Naive B cell (primary cell): Measurements from ENCODE around the gene PIGH. TPM values are rescaled to one million over a fixed set of nuclear protein-coding genes. Genes with fewer than 3 reads are reported as not detected.
"Not testable (repeated sequence)": the region's sequence is repeated elsewhere in the genome, so short reads cannot be mapped to it uniquely, and the experiment has no call there.

Source experiments
- ATAC-seq, 2 donors: fragments of 150-1000 bp; cut with Tn5 transposase; 2 replicates each; pipeline ENCODE4 v1.10.0; 2021; ENCODE audit warnings: low read depth in 2 of 2, mild to moderate bottlenecking in 2 of 2, moderate library complexity in 2 of 2
- DNase-seq: peaks from one replicate; pipeline ENCODE4 v3.0.0; 2022
- H3K27ac Mint-ChIP-seq, 6 donors: one replicate each; pipeline ENCODE4 v1.8.0; 2020 to 2022; ENCODE audit warnings: mild to moderate bottlenecking in 6 of 6, mixed read lengths in 6 of 6, moderate library complexity in 5 of 6, inconsistent platforms in 2 of 6
- H3K27me3 Mint-ChIP-seq, 3 donors: one replicate each; pipeline ENCODE4 v1.8.0; 2021 to 2022; ENCODE audit warnings: mixed read lengths in 3 of 3, mild to moderate bottlenecking in 1 of 3
- H3K36me3 Mint-ChIP-seq, 2 donors: one replicate each; pipeline ENCODE4 v1.8.0; 2020 to 2022; ENCODE audit warnings: mixed read lengths in 2 of 2, inconsistent platforms in 1 of 2, mild to moderate bottlenecking in 1 of 2
- H3K4me1 Mint-ChIP-seq, 3 donors: one replicate each; pipeline ENCODE4 v1.8.0; 2020 to 2022; ENCODE audit warnings: mixed read lengths in 3 of 3, inconsistent platforms in 1 of 3, mild to moderate bottlenecking in 1 of 3, moderate library complexity in 1 of 3
- H3K4me3 Mint-ChIP-seq, 8 donors: one replicate each; pipeline ENCODE4 v1.8.0; 2020 to 2022; ENCODE audit warnings: mild to moderate bottlenecking in 8 of 8, mixed read lengths in 8 of 8, moderate library complexity in 8 of 8, inconsistent platforms in 2 of 8
- H3K9me3 Mint-ChIP-seq, 7 donors: one replicate each; pipeline ENCODE4 v1.8.0; 2020 to 2022; ENCODE audit warnings: mixed read lengths in 7 of 7, mild to moderate bottlenecking in 5 of 7, inconsistent platforms in 2 of 7, moderate library complexity in 1 of 7
- polyA plus RNA-seq, 6 donors: library from polyadenylated mRNA; unstranded; fragments of 300-500 nt; fragmentation: Illumina TruSeq; gene quantifications; one replicate each; pipeline ENCODE4 v1.2.3, GENCODE V29; 2021; ENCODE audit warnings: low read depth in 6 of 6

Gene PIGH
- polyA plus RNA-seq, 6 donors from 2014 or later: 26.2 to 48.4 (median 38.6) TPM

GRCh38 chr14:67595392-67595791 is 4.7 kb downstream of the PIGH start:
- Mint-ChIP-seq H3K36me3 (no peaks in the 10 kb centered on the region), H3K9me3 (no peaks in the 10 kb centered on the region), H3K27ac (no peak overlapping the region), H3K27me3 (no peaks in the 10 kb centered on the region), H3K4me3 (peak overlapping the region in 1 of 8 donors; percentile 5), H3K4me1 (peaks cover 21 to 42% (median 37%) of the 10 kb centered on the region in 3 donors)
- ATAC-seq (no peak), DNase-seq (no peak)

DNA sequence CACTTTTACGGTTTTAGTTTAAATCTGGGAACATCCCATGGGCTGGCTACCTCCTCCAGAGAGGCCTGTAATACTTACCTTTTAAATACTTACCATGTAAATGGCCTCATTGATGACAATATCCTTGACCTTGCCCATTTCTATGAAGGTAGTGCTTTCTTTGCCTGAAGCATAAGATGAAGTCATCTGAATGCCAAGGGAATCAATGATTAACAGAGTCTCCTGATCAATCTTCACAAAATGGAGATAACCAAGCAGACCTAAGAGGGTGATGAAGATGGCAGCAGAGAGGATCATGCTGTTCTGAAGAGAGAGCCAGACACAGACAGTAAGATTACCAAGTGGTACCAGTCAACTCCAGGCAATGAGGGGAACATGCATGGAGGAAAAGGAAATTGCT is 6.4 kb downstream of the PIGH start:
- not testable (repeated sequence) for ATAC-seq, H3K36me3 Mint-ChIP-seq, H3K4me3 Mint-ChIP-seq, H3K9me3 Mint-ChIP-seq, DNase-seq, H3K27me3 Mint-ChIP-seq
- Mint-ChIP-seq H3K4me1 (peaks cover 10 to 27% (median 24%) of the 10 kb centered on the region in 3 donors), H3K27ac (peak overlapping the region in 1 of 6 donors; percentile 29)

- DNase-seq: no peak
- Mint-ChIP-seq H3K27ac (no peak overlapping the region), H3K4me1 (peaks cover 7 to 14% (median 12%) of the 10 kb centered on the region in 3 donors), H3K9me3 (no peaks in the 10 kb centered on the region), H3K4me3 (no peak overlapping the region), H3K27me3 (no peaks in the 10 kb centered on the region), H3K36me3 (peaks cover 0 to 7% of the 10 kb centered on the region in 2 donors)
- no peak for ATAC-seq
Measured at GRCh38 chr14:67589204-67589770, 10.8 kb downstream of the PIGH start.

- Mint-ChIP-seq H3K27me3 (no peaks in the 10 kb centered on the region), H3K4me3 (no peak overlapping the region), H3K36me3 (peaks cover 0 to 7% of the 10 kb centered on the region in 2 donors), H3K9me3 (no peaks in the 10 kb centered on the region), H3K27ac (peak overlapping the region in 5 of 6 donors; percentile 3 to 93 (median 57)), H3K4me1 (peaks cover 7 to 13% (median 9%) of the 10 kb centered on the region in 3 donors)
- ATAC-seq: no peak
- no peak for DNase-seq
Measured at GRCh38 chr14:67586369-67586768, 13.7 kb downstream of the PIGH start.

- H3K27me3 Mint-ChIP-seq: no peaks in the 10 kb centered on the region
- no peak overlapping the region for H3K27ac Mint-ChIP-seq
Measured at GRCh38 chr14:67584978-67585377, 15.1 kb downstream of the PIGH start.

GRCh38 chr14:67583711-67584644 is 16.1 kb downstream of the PIGH start:
- H3K9me3 Mint-ChIP-seq: no peaks in the 10 kb centered on the region
- peak; percentile 89 to 95 for ATAC-seq
- H3K27ac Mint-ChIP-seq: no peak overlapping the region
- no peaks in the 10 kb centered on the region for H3K36me3 Mint-ChIP-seq
- H3K27me3 Mint-ChIP-seq: no peaks in the 10 kb centered on the region
- H3K4me3 Mint-ChIP-seq: no peak overlapping the region
- DNase-seq: peak; percentile 53
- H3K4me1 Mint-ChIP-seq: peaks cover 7 to 13% (median 9%) of the 10 kb centered on the region in 3 donors

More at GRCh38 chr14:67584978-67585377, 15.1 kb downstream of the PIGH start:
- H3K4me1 Mint-ChIP-seq: peaks cover 7 to 13% (median 9%) of the 10 kb centered on the region in 3 donors
- DNase-seq: no peak
- no peaks in the 10 kb centered on the region for H3K9me3 Mint-ChIP-seq
- H3K36me3 Mint-ChIP-seq: peaks cover 0 to 4% of the 10 kb centered on the region in 2 donors
- H3K4me3 Mint-ChIP-seq: no peak overlapping the region
- ATAC-seq: no peak

- peak overlapping the region in 1 of 6 donors; percentile 35 for H3K27ac Mint-ChIP-seq
Measured at GRCh38 chr14:67582061-67582460, 18.0 kb downstream of the PIGH start.

GRCh38 chr14:67581643-67582042 is 18.4 kb downstream of the PIGH start:
- Mint-ChIP-seq H3K4me1 (peaks cover 7% of the 10 kb centered on the region in 3 donors), H3K36me3 (no peaks in the 10 kb centered on the region), H3K4me3 (no peak overlapping the region), H3K27ac (peak overlapping the region in 1 of 6 donors; percentile 35), H3K9me3 (no peaks in the 10 kb centered on the region), H3K27me3 (no peaks in the 10 kb centered on the region)
- no peak for DNase-seq
- no peak for ATAC-seq

More at GRCh38 chr14:67582061-67582460, 18.0 kb downstream of the PIGH start:
- H3K9me3 Mint-ChIP-seq: no peaks in the 10 kb centered on the region
- peaks cover 7 to 11% (median 9%) of the 10 kb centered on the region in 3 donors for H3K4me1 Mint-ChIP-seq
- no peak for ATAC-seq
- no peak overlapping the region for H3K4me3 Mint-ChIP-seq
- DNase-seq: no peak
- H3K36me3 Mint-ChIP-seq: no peaks in the 10 kb centered on the region
- no peaks in the 10 kb centered on the region for H3K27me3 Mint-ChIP-seq

- DNase-seq (no peak), ATAC-seq (no peak)
- Mint-ChIP-seq H3K9me3 (no peaks in the 10 kb centered on the region), H3K27me3 (no peaks in the 10 kb centered on the region), H3K27ac (no peak overlapping the region), H3K4me1 (no peaks in the 10 kb centered on the region), H3K36me3 (no peaks in the 10 kb centered on the region), H3K4me3 (no peak overlapping the region)
Measured at GRCh38 chr14:67580336-67581171, 19.5 kb downstream of the PIGH start.

GRCh38 chr14:67579636-67580035 is 20.4 kb downstream of the PIGH start:
- no peaks in the 10 kb centered on the region for H3K27me3 Mint-ChIP-seq
- no peak overlapping the region for H3K4me3 Mint-ChIP-seq
- no peaks in the 10 kb centered on the region for H3K4me1 Mint-ChIP-seq
- no peaks in the 10 kb centered on the region for H3K36me3 Mint-ChIP-seq
- ATAC-seq: no peak
- H3K9me3 Mint-ChIP-seq: no peaks in the 10 kb centered on the region
- DNase-seq: no peak
- H3K27ac Mint-ChIP-seq: no peak overlapping the region

- DNase-seq (no peak), ATAC-seq (no peak)
- H3K36me3 Mint-ChIP-seq: no peaks in the 10 kb centered on the region
- no peaks in the 10 kb centered on the region for H3K4me1 Mint-ChIP-seq
- H3K9me3 Mint-ChIP-seq: no peaks in the 10 kb centered on the region
- no peaks in the 10 kb centered on the region for H3K27me3 Mint-ChIP-seq
- peak overlapping the region in 1 of 6 donors; percentile 18 for H3K27ac Mint-ChIP-seq
- no peak overlapping the region for H3K4me3 Mint-ChIP-seq
Measured at GRCh38 chr14:67579040-67579439, 21.0 kb downstream of the PIGH start.

DNA sequence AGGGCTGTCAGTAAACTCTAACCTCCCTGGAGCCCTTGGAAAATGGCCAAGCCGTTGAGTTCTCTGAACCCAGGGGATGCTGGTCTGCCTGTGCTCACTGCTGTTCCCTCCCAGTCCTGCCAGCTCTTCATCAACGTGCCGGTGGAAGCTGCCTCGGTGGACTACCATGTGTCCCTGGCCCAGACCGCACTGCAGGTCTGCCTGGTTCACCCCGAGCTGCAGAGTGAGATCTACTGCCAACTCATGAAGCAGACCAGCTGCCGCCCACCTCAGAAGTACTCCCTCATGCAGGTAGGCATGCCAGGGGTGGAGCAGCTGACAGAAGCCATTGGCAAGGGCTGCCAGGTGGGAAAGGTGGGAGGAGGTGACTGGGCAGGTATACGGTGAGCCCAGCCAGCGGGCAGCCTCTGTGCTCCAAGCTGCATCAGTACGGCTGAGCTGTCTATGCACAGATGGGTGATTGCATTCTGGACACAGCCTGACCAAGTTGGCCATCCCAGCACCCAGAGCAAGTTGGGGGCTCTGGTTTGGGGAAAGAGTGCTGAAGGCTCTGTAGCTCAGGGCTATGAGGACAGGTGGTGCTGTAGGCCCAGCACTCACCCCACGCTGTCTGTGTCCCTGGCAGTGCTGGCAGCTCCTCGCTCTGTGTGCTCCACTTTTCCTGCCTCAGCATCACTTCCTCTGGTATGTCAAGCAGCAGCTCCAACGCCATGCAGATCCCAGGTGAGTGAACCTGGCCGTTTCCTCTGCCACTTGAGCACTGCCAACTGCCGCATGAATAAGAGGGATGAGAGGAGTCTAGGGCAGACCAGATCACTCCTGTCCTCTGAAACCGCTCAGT is 21.9 kb downstream of the PIGH start:
- peak overlapping the region in 1 of 6 donors; percentile 15 for H3K27ac Mint-ChIP-seq
- H3K9me3 Mint-ChIP-seq: no peaks in the 10 kb centered on the region
- ATAC-seq (no peak), DNase-seq (no peak)
- H3K36me3 Mint-ChIP-seq: no peaks in the 10 kb centered on the region
- H3K27me3 Mint-ChIP-seq: no peaks in the 10 kb centered on the region
- no peak overlapping the region for H3K4me3 Mint-ChIP-seq
- no peaks in the 10 kb centered on the region for H3K4me1 Mint-ChIP-seq
